Endothelial cell of umbilical vein (primary cell): ENCODE results near the gene BATF. TPM values are rescaled to one million over a fixed set of nuclear protein-coding genes. Genes with fewer than 3 reads are reported as not detected.

ENCODE experiments used
- BruUV-seq: library from RNA; stranded (reverse); fragments of 400-500 nt; replicated peaks from 2 replicates; lab custom pipeline; 2021; lab: Mats Ljungman, UMichigan
- CTCF ChIA-PET: fragments of 300-600, 350-600 bp; sonication (Branson Sonifier 250); formaldehyde crosslinking; loops from one replicate; lab custom pipeline; 2021; ENCODE audit warnings: antibody characterized with exemption, inconsistent platforms; lab: Charles Lee
- POLR2A ChIA-PET: fragments of 300-600, 350-600 bp; sonication (Branson Sonifier 250); formaldehyde crosslinking; loops from one replicate; lab custom pipeline; 2021; ENCODE audit warnings: antibody characterized with exemption, inconsistent platforms; lab: Charles Lee
- DNase-seq: peaks from one replicate; pipeline ENCODE4 v3.0.0-alpha.2; 2011; ENCODE audit warnings: low read depth, low spot score
- FAIRE-seq: peaks from 2 replicates; lab custom pipeline; 2011; peaks lifted over from hg19 to GRCh38; lab: Jason Lieb, UNC
- H2AFZ ChIP-seq: 2 replicates; pipeline ENCODE4 v1.6.0; 2012; ENCODE audit warnings: low read depth, low read length, control low read depth, inconsistent platforms
- H3K27ac ChIP-seq: 2 replicates; pipeline ENCODE4 v1.5.1; 2011; ENCODE audit warnings: low read depth, mild to moderate bottlenecking, control low read depth, low read length, moderate library complexity; ENCODE audit not compliant: insufficient read depth
- H3K27me3 ChIP-seq, 2 experiments: 2 replicates each; pipeline versions ENCODE4 v1.6.0 to v1.6.1; 2011; ENCODE audit warnings: low read length in 2 of 2, mixed read lengths in 1 of 2; ENCODE audit not compliant: control insufficient read depth in 2 of 2, insufficient read depth in 2 of 2
- H3K36me3 ChIP-seq, 2 experiments: 2 replicates in 1 of 2; 3 replicates in 1 of 2; pipeline ENCODE4 v1.5.1; 2011; ENCODE audit warnings: low read length in 2 of 2, mild to moderate bottlenecking in 1 of 2, moderate library complexity in 1 of 2; ENCODE audit not compliant: control insufficient read depth in 2 of 2, insufficient read depth in 2 of 2; ENCODE audit errors: extremely low read depth in 1 of 2
- H3K4me1 ChIP-seq: 3 replicates; pipeline ENCODE4 v1.5.1; 2011; ENCODE audit warnings: mild to moderate bottlenecking, low read length; ENCODE audit not compliant: control insufficient read depth, insufficient read depth; ENCODE audit errors: extremely low read depth
- H3K4me2 ChIP-seq: 2 replicates; pipeline ENCODE4 v1.6.1; 2011; ENCODE audit warnings: low read length, control low read depth, mixed read lengths; ENCODE audit not compliant: insufficient read depth
- H3K4me3 ChIP-seq, 3 experiments: fragments of 200-600 bp in 1 of 3; sonication (generic), shearing (Covaris generic) in 1 of 3; replicated peaks in 1 of 3; 2 replicates each; pipeline ENCODE4 v1.5.1; 2011 to 2016; ENCODE audit warnings: control low read depth in 3 of 3, low read length in 3 of 3, mild to moderate bottlenecking in 2 of 3, inconsistent platforms in 1 of 3, low read depth in 1 of 3, moderate library complexity in 1 of 3; ENCODE audit not compliant: insufficient read depth in 1 of 3
- H3K79me2 ChIP-seq: 2 replicates; pipeline ENCODE4 v1.6.0; 2012; ENCODE audit warnings: low read length, inconsistent platforms; ENCODE audit not compliant: control insufficient read depth, insufficient read depth
- H3K9ac ChIP-seq: replicated peaks from 2 replicates; pipeline ENCODE3; 2011; ENCODE audit warnings: low read length, control low read depth; ENCODE audit not compliant: insufficient read depth; ENCODE audit errors: extremely low read depth
- H3K9me1 ChIP-seq: replicated peaks from 3 replicates; pipeline ENCODE4 v1.6.0; 2011; ENCODE audit warnings: mild to moderate bottlenecking, low read length; ENCODE audit not compliant: control insufficient read depth, insufficient read depth; ENCODE audit errors: extremely low read depth
- H3K9me3 ChIP-seq: replicated peaks from 2 replicates; pipeline ENCODE4 v1.5.1; 2012; ENCODE audit warnings: low read length, inconsistent platforms; ENCODE audit not compliant: control insufficient read depth, insufficient read depth
- H4K20me1 ChIP-seq: replicated peaks from 2 replicates; pipeline ENCODE3; 2011; ENCODE audit warnings: mild to moderate bottlenecking, low read length; ENCODE audit not compliant: control insufficient read depth, insufficient read depth; ENCODE audit errors: extremely low read depth
- CTCF ChIP-seq, 2 donors: IDR thresholded peaks; 1 replicate in 1 of 2; 2 replicates in 1 of 2; pipeline ENCODE4 v1.5.1; 2011; ENCODE audit warnings: low read length in 2 of 2, mild to moderate bottlenecking in 2 of 2, moderate library complexity in 2 of 2, control low read depth in 1 of 2, inconsistent platforms in 1 of 2, low read depth in 1 of 2; ENCODE audit not compliant: insufficient read depth in 1 of 2; ENCODE audit errors: extremely low read depth in 1 of 2
- EZH2 ChIP-seq: IDR thresholded peaks from 2 replicates; pipeline ENCODE4 v1.6.1; 2012; ENCODE audit warnings: borderline replicate concordance, low read depth, mild to moderate bottlenecking, moderate library complexity, low read length, inconsistent platforms; ENCODE audit not compliant: severe bottlenecking
- FOS ChIP-seq: IDR thresholded peaks from 2 replicates; pipeline ENCODE4 v1.6.1; 2011; ENCODE audit warnings: mild to moderate bottlenecking, low read length, moderate library complexity, borderline replicate concordance; ENCODE audit not compliant: insufficient read depth
- GATA2 ChIP-seq: IDR thresholded peaks from 2 replicates; pipeline ENCODE4 v1.7.0; 2011; ENCODE audit warnings: low read depth, mild to moderate bottlenecking, moderate library complexity, mixed read lengths, low read length; ENCODE audit not compliant: insufficient read length, insufficient read depth
- JUN ChIP-seq: IDR thresholded peaks from 2 replicates; pipeline ENCODE4 v1.6.1; 2011; ENCODE audit warnings: borderline replicate concordance, low read depth; ENCODE audit not compliant: insufficient read length, insufficient read depth
- MAX ChIP-seq: IDR thresholded peaks from 2 replicates; pipeline ENCODE4 v1.6.1; 2011; ENCODE audit not compliant: insufficient read depth, insufficient read length
- MYC ChIP-seq: IDR thresholded peaks from one replicate; pipeline ENCODE4 v1.6.1; 2011; ENCODE audit warnings: mild to moderate bottlenecking, low read depth, low read length
- POLR2A ChIP-seq: IDR thresholded peaks from 2 replicates; pipeline ENCODE4 v1.6.1; 2012; ENCODE audit warnings: low read depth, mild to moderate bottlenecking, control low read depth, low read length
- POLR2AphosphoS5 ChIP-seq: IDR thresholded peaks from 2 replicates; pipeline ENCODE4 v1.6.1; 2012; ENCODE audit warnings: low read depth, mild to moderate bottlenecking, control low read depth, low read length, moderate library complexity; ENCODE audit not compliant: insufficient read depth
- dilution Hi-C: fragments of 300-500 bp; cut with MboI; formaldehyde crosslinking; loops from one replicate; pipeline ENCODE4 v1.15.0; 2019; ENCODE audit warnings: low sequenced_read_pairs; ENCODE audit not compliant: extremely low pct_ligation_motif_present
- intact Hi-C: fragments of 100-400 bp; cut with micrococcal nuclease; formaldehyde crosslinking; loops from one replicate; pipeline ENCODE4 v1.10.0; 2022
- polyA plus RNA-seq, 4 experiments: library from polyadenylated mRNA; depleted of rRNA in 3 of 4; stranded (reverse) in 3 of 4; unstranded in 1 of 4; fragments of >200 nt; gene quantifications; 2 replicates each; pipeline versions ENCODE4 v1.2.1 to v1.2.3, GENCODE V29; 2011 to 2012; ENCODE audit warnings: missing spikeins in 1 of 4
- total RNA-seq: library from RNA; stranded (reverse); gene quantifications from 2 replicates; pipeline ENCODE4 v1.2.3, GENCODE V29; 2021

Gene BATF
- total and polyA plus RNA-seq, 2 donors (not counting 3 experiments of a cell fraction or from before 2014, with no cell fraction given): not detected

- dilution Hi-C loops: no loop called here
- DNase-seq: no peak
- Histone ChIP-seq H3K4me2 (no peak overlapping the region), H3K4me1 (peaks cover 25% of the 10 kb centered on the region), H3K9me3 (no peaks in the 10 kb centered on the region), H3K27ac (no peak overlapping the region), H3K36me3 (no peaks in the 10 kb centered on the region), H3K27me3 (no peaks in the 10 kb centered on the region), H3K9ac (no peak overlapping the region), H2AFZ (peak overlapping the region; percentile 18), H3K79me2 (no peaks in the 10 kb centered on the region), H3K4me3 (no peak overlapping the region), H4K20me1 (no peaks in the 10 kb centered on the region), H3K9me1 (no peaks in the 10 kb centered on the region)
- FAIRE-seq: peak; percentile 35
- ChIA-PET CTCF (interaction anchor here (1.2 to 7.6 kb wide), 6 partner anchors 12 to 41 kb away, joined by 3 to 89 read pairs (median 5); no protein-coding TSS in a partner anchor), POLR2A (no interaction called here)
- BruUV-seq: no TSS peak
- TF ChIP-seq POLR2AphosphoS5: no peak
- no peak for TF ChIP-seq FOS
- no peak for TF ChIP-seq JUN
- no peak for TF ChIP-seq MAX
- TF ChIP-seq MYC: no peak
- no peak for TF ChIP-seq EZH2
- TF ChIP-seq CTCF (IDR thresholded peaks at IDR 0.05; ENCODE audit: extremely low read depth in 1 of 2, insufficient read depth in 1 of 2, low read depth in 1 of 2, low read length in 2 of 2): no peak
- no peak for TF ChIP-seq GATA2
- no peak for TF ChIP-seq POLR2A
- intact Hi-C loops: loop anchor here (5.0 kb wide), 1 partner anchor 127 kb away; no protein-coding TSS in a partner anchor
Measured at GRCh38 chr14:75519826-75520728, 2.2 kb upstream of the BATF start.
